Endodermal cell (in vitro differentiated cells): ENCODE results near the gene JAKMIP3. TPM values are rescaled to one million over a fixed set of nuclear protein-coding genes. Genes with fewer than 3 reads are reported as not detected.

Source experiments
- DNase-seq: peaks from one replicate; pipeline ENCODE4 v3.0.0-alpha.2; 2017
- H3K27ac ChIP-seq: 2 replicates; pipeline ENCODE4 v1.5.1; 2013; ENCODE audit warnings: mild to moderate bottlenecking, low read depth, low read length, moderate library complexity
- H3K27me3 ChIP-seq: 2 replicates; pipeline ENCODE4 v1.6.1; 2013; ENCODE audit warnings: mild to moderate bottlenecking, low read length, moderate library complexity; ENCODE audit not compliant: insufficient read depth, control insufficient read depth, poor library complexity, severe bottlenecking
- H3K36me3 ChIP-seq: 2 replicates; pipeline ENCODE4 v1.7.0; 2013; ENCODE audit warnings: mild to moderate bottlenecking, low read length, moderate library complexity; ENCODE audit not compliant: control insufficient read depth, insufficient read depth
- H3K4me1 ChIP-seq: one replicate; pipeline ENCODE4 v1.7.0; 2013; ENCODE audit warnings: low read length; ENCODE audit not compliant: control insufficient read depth, insufficient read depth
- H3K4me3 ChIP-seq: 2 replicates; pipeline ENCODE4 v1.5.1; 2013; ENCODE audit warnings: mild to moderate bottlenecking, low read length, moderate library complexity
- H3K9ac ChIP-seq: 2 replicates; pipeline ENCODE4 v1.6.1; 2013; ENCODE audit warnings: mild to moderate bottlenecking, low read length, moderate library complexity; ENCODE audit not compliant: poor library complexity, severe bottlenecking; ENCODE audit errors: extremely low read depth
- H3K9me3 ChIP-seq: 2 replicates; pipeline ENCODE4 v1.6.1; 2013; ENCODE audit warnings: mild to moderate bottlenecking, low read length, moderate library complexity; ENCODE audit not compliant: control insufficient read depth
- H3K27ac Mint-ChIP-seq: 2 replicates; pipeline ENCODE4 v1.8.0; 2020; ENCODE audit warnings: mixed read lengths
- H3K27me3 Mint-ChIP-seq: 2 replicates; pipeline ENCODE4 v1.8.0; 2021; ENCODE audit warnings: mild to moderate bottlenecking, mixed read lengths; ENCODE audit not compliant: insufficient read depth
- H3K36me3 Mint-ChIP-seq: 2 replicates; pipeline ENCODE4 v1.8.0; 2020; ENCODE audit warnings: low read depth, mixed read lengths
- H3K4me1 Mint-ChIP-seq: 2 replicates; pipeline ENCODE4 v1.8.0; 2020; ENCODE audit warnings: mixed read lengths
- H3K4me3 Mint-ChIP-seq: 2 replicates; pipeline ENCODE4 v1.8.0; 2020; ENCODE audit warnings: mild to moderate bottlenecking, moderate library complexity, mixed read lengths
- H3K9me3 Mint-ChIP-seq: 2 replicates; pipeline ENCODE4 v1.8.0; 2020; ENCODE audit warnings: mild to moderate bottlenecking, mixed read lengths
- CTCF ChIP-seq: fragments of 200-600 bp; sonication (generic); conservative IDR thresholded peaks from 2 replicates; pipeline ENCODE4 v1.5.0; 2021; ENCODE audit warnings: antibody characterized with exemption, mild to moderate bottlenecking
- WGBS, 2 experiments: methylation state at CpG; one replicate each; pipeline versions ENCODE4 v1.1.5 to v1.1.7; 2013; ENCODE audit warnings: missing lambda C conversion rate in 2 of 2, mixed read lengths in 1 of 2; ENCODE audit not compliant: insufficient coverage in 1 of 2, insufficient read length in 1 of 2; 5-methylcytosine and 5-hydroxymethylcytosine counted together
- total RNA-seq, 2 donors: library from RNA; stranded (reverse); fragmentation: NEBNext Ultra II Directional in 1 of 2; extraction: Animal tissue kit (Norgen Biotek cat#: 25700) in 1 of 2; gene quantifications; 2 replicates in 1 of 2; 3 replicates in 1 of 2; pipeline ENCODE4 v1.2.1, GENCODE V29; 2021

JAKMIP3 gene
- total RNA-seq, 2 donors from 2014 or later, result 0.95 to 0.99 TPM

- H3K27ac Mint-ChIP-seq, result no peak overlapping the region
- Histone ChIP-seq H3K9me3 (peaks cover 23% of the 10 kb centered on the region), H3K9ac (no peak overlapping the region), H3K36me3 (no peaks in the 10 kb centered on the region), H3K27me3 (no peaks in the 10 kb centered on the region), H3K4me1 (peaks cover 4% of the 10 kb centered on the region), H3K27ac (no peak overlapping the region), H3K4me3 (no peak overlapping the region)
- no peak for DNase-seq
- H3K4me1 Mint-ChIP-seq, result peaks cover 7% of the 10 kb centered on the region
- H3K9me3 Mint-ChIP-seq, result peaks cover 28% of the 10 kb centered on the region
- peaks cover 2% of the 10 kb centered on the region for H3K27me3 Mint-ChIP-seq
- H3K4me3 Mint-ChIP-seq, result no peak overlapping the region
- WGBS, 2 experiments, result 84 to 88% methylated on average over 6 to 7 of the region's 7 CpGs
- no peak for TF ChIP-seq CTCF
- H3K36me3 Mint-ChIP-seq, result peaks cover 2% of the 10 kb centered on the region
Observed at GRCh38 chr10:132048294-132048667, 17.5 kb upstream of the JAKMIP3 start.

GRCh38 chr10:132050191-132050590 is 15.6 kb upstream of the JAKMIP3 start:
- peak; percentile 20 for TF ChIP-seq CTCF
- WGBS, 2 experiments, result 81 to 100% methylated on average over 4 to 10 of the region's 11 CpGs
- H3K9me3 ChIP-seq, result peaks cover 25% of the 10 kb centered on the region

DNA sequence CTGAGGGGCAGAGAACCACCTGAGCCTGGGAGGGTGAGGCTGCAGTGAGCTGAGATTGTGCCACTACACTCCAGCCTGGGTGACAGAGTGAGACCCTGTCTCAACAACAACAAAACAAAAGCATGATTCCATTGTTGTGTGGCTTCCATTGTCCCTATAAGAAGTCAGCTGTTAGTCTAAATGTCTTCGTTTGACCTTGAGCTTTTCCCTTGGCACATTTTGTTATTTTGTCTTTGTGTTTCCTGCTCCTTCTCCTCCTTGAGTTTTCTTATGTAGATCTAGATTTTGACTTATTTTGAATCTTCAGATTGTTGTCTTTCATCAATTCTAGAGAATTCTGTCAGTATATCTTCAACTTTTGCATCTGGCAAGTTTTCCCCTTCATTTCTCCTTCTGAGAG is 13.6 kb upstream of the JAKMIP3 start:
- Histone ChIP-seq H3K4me3 (no peak overlapping the region), H3K9me3 (peaks cover 25% of the 10 kb centered on the region), H3K9ac (no peak overlapping the region), H3K27ac (no peak overlapping the region), H3K4me1 (no peaks in the 10 kb centered on the region), H3K27me3 (no peaks in the 10 kb centered on the region), H3K36me3 (no peaks in the 10 kb centered on the region)
- Mint-ChIP-seq H3K4me3 (no peak overlapping the region), H3K4me1 (no peaks in the 10 kb centered on the region), H3K9me3 (peaks cover 37% of the 10 kb centered on the region), H3K27me3 (peaks cover 2% of the 10 kb centered on the region), H3K36me3 (peaks cover 5% of the 10 kb centered on the region), H3K27ac (no peak overlapping the region)
- no peak for DNase-seq
- WGBS, 2 experiments, result 71 to 81% methylated on average over 1 of the region's 1 CpG
- TF ChIP-seq CTCF, result no peak

More at GRCh38 chr10:132050191-132050590, 15.6 kb upstream of the JAKMIP3 start:
- Mint-ChIP-seq H3K4me1 (no peaks in the 10 kb centered on the region), H3K27me3 (peaks cover 2% of the 10 kb centered on the region), H3K27ac (no peak overlapping the region), H3K4me3 (no peak overlapping the region), H3K36me3 (peaks cover 5% of the 10 kb centered on the region), H3K9me3 (peaks cover 37% of the 10 kb centered on the region)
- DNase-seq, result no peak
- Histone ChIP-seq H3K9ac (no peak overlapping the region), H3K27me3 (no peaks in the 10 kb centered on the region), H3K27ac (no peak overlapping the region), H3K36me3 (no peaks in the 10 kb centered on the region), H3K4me1 (no peaks in the 10 kb centered on the region), H3K4me3 (no peak overlapping the region)
